GM23338 (cell line): Measurements from ENCODE around the gene SLC39A11. TPM values are rescaled to one million over a fixed set of nuclear protein-coding genes. Genes with fewer than 3 reads are reported as not detected.

Source experiments
- ATAC-seq: fragments of 200-7000 bp; cut with Tn5 transposase; 3 replicates; pipeline ENCODE4 v1.9.1; 2020
- DNase-seq: peaks from one replicate; pipeline ENCODE4 v3.0.0-alpha.2; 2015; ENCODE audit warnings: low spot score
- H2AFZ ChIP-seq: fragments of 200-600 bp; sonication (generic); 2 replicates; pipeline ENCODE4 v1.8.0; 2016; ENCODE audit warnings: antibody characterized with exemption, mild to moderate bottlenecking, moderate library complexity
- H3F3A ChIP-seq: fragments of 200-600 bp; sonication (generic); replicated peaks from 2 replicates; pipeline ENCODE4 v1.8.0; 2017; ENCODE audit warnings: antibody characterized with exemption, mixed run types, low read depth
- H3K27ac ChIP-seq: fragments of 200-600 bp; sonication (generic); 2 replicates; pipeline ENCODE4 v1.6.1; 2016; ENCODE audit warnings: low read depth
- H3K27me3 ChIP-seq: fragments of 200-600 bp; sonication (generic); 2 replicates; pipeline ENCODE4 v1.8.0; 2016; ENCODE audit warnings: mild to moderate bottlenecking, mixed run types, moderate library complexity; ENCODE audit not compliant: insufficient read depth
- H3K36me3 ChIP-seq: fragments of 200-600 bp; sonication (generic); 2 replicates; pipeline ENCODE4 v1.8.0; 2016; ENCODE audit warnings: mild to moderate bottlenecking; ENCODE audit not compliant: insufficient read depth
- H3K4me1 ChIP-seq: fragments of 200-600 bp; sonication (generic); 2 replicates; pipeline ENCODE4 v1.8.0; 2016; ENCODE audit warnings: mild to moderate bottlenecking, moderate library complexity; ENCODE audit not compliant: insufficient read depth
- H3K4me2 ChIP-seq: fragments of 200-600 bp; sonication (generic); 2 replicates; pipeline ENCODE4 v1.7.1; 2017; ENCODE audit warnings: mixed run types
- H3K4me3 ChIP-seq: fragments of 200-600 bp; sonication (generic); 2 replicates; pipeline ENCODE4 v1.6.1; 2016; ENCODE audit warnings: mixed run types
- H3K79me2 ChIP-seq: fragments of 200-600 bp; sonication (generic); replicated peaks from 2 replicates; pipeline ENCODE4 v1.8.0; 2017; ENCODE audit warnings: mild to moderate bottlenecking; ENCODE audit not compliant: insufficient read depth
- H3K9me2 ChIP-seq: fragments of 200-600 bp; sonication (generic); 2 replicates; pipeline ENCODE4 v1.8.0; 2017; ENCODE audit not compliant: insufficient read depth
- H4K20me1 ChIP-seq: fragments of 200-600 bp; sonication (generic); replicated peaks from 2 replicates; pipeline ENCODE4 v1.8.0; 2017; ENCODE audit warnings: mild to moderate bottlenecking; ENCODE audit not compliant: insufficient read depth
- H3K27ac Mint-ChIP-seq: 2 replicates; pipeline ENCODE4 v1.8.0; 2020; ENCODE audit warnings: inconsistent platforms, mild to moderate bottlenecking, moderate library complexity, mixed read lengths
- H3K27me3 Mint-ChIP-seq: 3 replicates; pipeline ENCODE4 v1.8.0; 2022; ENCODE audit warnings: low read depth, mild to moderate bottlenecking, moderate library complexity, mixed read lengths, inconsistent platforms; ENCODE audit not compliant: insufficient read depth, poor library complexity
- H3K36me3 Mint-ChIP-seq: 3 replicates; pipeline ENCODE4 v1.8.0; 2021; ENCODE audit warnings: low read depth, mild to moderate bottlenecking, inconsistent platforms, moderate library complexity, mixed read lengths
- H3K4me1 Mint-ChIP-seq: 3 replicates; pipeline ENCODE4 v1.8.0; 2020; ENCODE audit warnings: mild to moderate bottlenecking, inconsistent platforms, mixed read lengths
- H3K4me3 Mint-ChIP-seq: 3 replicates; pipeline ENCODE4 v1.8.0; 2021; ENCODE audit warnings: moderate library complexity, mild to moderate bottlenecking, inconsistent platforms, mixed read lengths
- H3K9me3 Mint-ChIP-seq: 3 replicates; pipeline ENCODE4 v1.8.0; 2020; ENCODE audit warnings: moderate library complexity, mild to moderate bottlenecking, inconsistent platforms, mixed read lengths
- CREB1 ChIP-seq: fragments of 250-450 bp; sonication (Bioruptor Pico); IDR thresholded peaks from 2 replicates; pipeline ENCODE4 v1.5.0; 2020; ENCODE audit warnings: low read depth, mild to moderate bottlenecking, moderate library complexity
- EZH2 ChIP-seq: fragments of 200-600 bp; sonication (generic); IDR thresholded peaks from one replicate; pipeline ENCODE4 v1.8.0; 2017; ENCODE audit warnings: antibody characterized with exemption, mild to moderate bottlenecking, low read depth; ENCODE audit not compliant: unreplicated experiment
- EZH2phosphoT487 ChIP-seq: fragments of 200-600 bp; sonication (generic); IDR thresholded peaks from one replicate; pipeline ENCODE4 v1.8.1; 2018; ENCODE audit warnings: antibody characterized with exemption; ENCODE audit not compliant: unreplicated experiment
- JUNB ChIP-seq: IDR thresholded peaks from one replicate; pipeline ENCODE4 v1.6.1; 2016; ENCODE audit warnings: antibody characterized with exemption; ENCODE audit not compliant: unreplicated experiment
- NANOG ChIP-seq: IDR thresholded peaks from 2 replicates; pipeline ENCODE4 v1.6.1; 2016; ENCODE audit warnings: antibody characterized with exemption, borderline replicate concordance
- POLR2AphosphoS5 ChIP-seq: IDR thresholded peaks from 2 replicates; pipeline ENCODE4 v1.6.1; 2016; ENCODE audit warnings: antibody characterized with exemption, low read depth
- STAT1 ChIP-seq: IDR thresholded peaks from one replicate; pipeline ENCODE4 v1.6.1; 2016; ENCODE audit warnings: antibody characterized with exemption; ENCODE audit not compliant: unreplicated experiment
- ZNF114 ChIP-seq: fragments of 250-450 bp; sonication (Bioruptor Pico); IDR thresholded peaks from 2 replicates; pipeline ENCODE4 v1.5.0; 2020; ENCODE audit warnings: mild to moderate bottlenecking, moderate library complexity
- ZNF331 ChIP-seq: fragments of 250-450 bp; sonication (Bioruptor Pico); IDR thresholded peaks from 2 replicates; pipeline ENCODE4 v1.5.0; 2020; ENCODE audit warnings: low read depth, mild to moderate bottlenecking, moderate library complexity
- polyA plus RNA-seq: library from polyadenylated mRNA; unstranded; fragments of >200 nt; fragmentation: Nextera tagmentation; extraction: Ambion mirVana; gene quantifications from 2 replicates; pipeline ENCODE4 v1.2.1, GENCODE V29; 2016
- total RNA-seq: library from RNA; depleted of rRNA; stranded (reverse); fragments of >200 nt; shearing (Covaris generic); gene quantifications from 2 replicates; pipeline ENCODE4 v1.2.3, GENCODE V29; 2014
- TF ChIP-seq, protein P1 (sequence below): IDR thresholded peaks from 2 replicates; pipeline ENCODE4 v1.6.1; 2016; ENCODE audit warnings: antibody characterized with exemption
- TF ChIP-seq, protein P2 (sequence below), 2 experiments: fragments of 200-600 bp in 1 of 2; sonication (generic) in 1 of 2; conservative IDR thresholded peaks; 2 replicates each; pipeline versions ENCODE4 v1.5.1 to v1.6.1; 2016 to 2017; ENCODE audit warnings: antibody characterized with exemption in 2 of 2, low read depth in 2 of 2, mild to moderate bottlenecking in 2 of 2, moderate library complexity in 1 of 2
- TF ChIP-seq, protein P3 (sequence below): fragments of 250-450 bp; sonication (Bioruptor Pico); IDR thresholded peaks from 2 replicates; pipeline ENCODE4 v1.5.0; 2020; ENCODE audit warnings: mild to moderate bottlenecking, moderate library complexity
- TF ChIP-seq, protein P4 (sequence below): IDR thresholded peaks from one replicate; pipeline ENCODE4 v1.6.1; 2018; ENCODE audit warnings: antibody characterized with exemption; ENCODE audit not compliant: unreplicated experiment

Gene SLC39A11
- total and polyA plus RNA-seq, 2 experiments from 2014 or later = 10.8 to 18.1 TPM

DNA sequence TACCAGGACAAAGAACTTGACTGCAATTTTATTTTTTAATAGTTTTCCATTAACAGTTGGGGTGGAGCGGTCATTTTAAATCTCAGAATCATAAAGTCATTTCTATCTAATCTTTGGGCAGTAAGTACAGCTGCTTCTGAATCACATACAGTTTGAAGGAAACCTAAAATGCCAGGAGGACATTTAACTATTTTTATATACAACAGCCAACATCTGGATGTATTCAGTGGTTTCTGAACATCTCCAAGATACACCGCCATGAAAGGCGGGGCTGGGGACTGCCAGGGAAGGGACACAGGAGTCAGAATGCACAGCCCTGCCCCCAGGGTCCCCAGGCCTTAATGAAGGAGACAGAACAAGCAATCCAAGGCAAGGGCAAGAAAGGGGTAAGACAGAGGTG is 392.3 kb downstream of the SLC39A11 start:
- Mint-ChIP-seq H3K9me3 (peaks cover 3% of the 10 kb centered on the region; the same call in 1 of the 3 replicates), H3K4me3 (no peak overlapping the region), H3K36me3 (no peaks in the 10 kb centered on the region), H3K4me1 (no peaks in the 10 kb centered on the region), H3K27me3 (no peaks in the 10 kb centered on the region), H3K27ac (no peak overlapping the region)
- no peaks in the 10 kb centered on the region for H3K4me1 ChIP-seq
- TF ChIP-seq CREB1 (CRISPR knock-in tag) (no peak), JUNB (no peak), NANOG (no peak), ZNF114 (CRISPR knock-in tag) (no peak), POLR2AphosphoS5 (no peak), ZNF331 (no peak), STAT1 (no peak), EZH2phosphoT487 (no peak), EZH2 (no peak)
- TF ChIP-seq, protein P1, sequence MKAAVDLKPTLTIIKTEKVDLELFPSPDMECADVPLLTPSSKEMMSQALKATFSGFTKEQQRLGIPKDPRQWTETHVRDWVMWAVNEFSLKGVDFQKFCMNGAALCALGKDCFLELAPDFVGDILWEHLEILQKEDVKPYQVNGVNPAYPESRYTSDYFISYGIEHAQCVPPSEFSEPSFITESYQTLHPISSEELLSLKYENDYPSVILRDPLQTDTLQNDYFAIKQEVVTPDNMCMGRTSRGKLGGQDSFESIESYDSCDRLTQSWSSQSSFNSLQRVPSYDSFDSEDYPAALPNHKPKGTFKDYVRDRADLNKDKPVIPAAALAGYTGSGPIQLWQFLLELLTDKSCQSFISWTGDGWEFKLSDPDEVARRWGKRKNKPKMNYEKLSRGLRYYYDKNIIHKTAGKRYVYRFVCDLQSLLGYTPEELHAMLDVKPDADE = no peak
- TF ChIP-seq, protein P2, sequence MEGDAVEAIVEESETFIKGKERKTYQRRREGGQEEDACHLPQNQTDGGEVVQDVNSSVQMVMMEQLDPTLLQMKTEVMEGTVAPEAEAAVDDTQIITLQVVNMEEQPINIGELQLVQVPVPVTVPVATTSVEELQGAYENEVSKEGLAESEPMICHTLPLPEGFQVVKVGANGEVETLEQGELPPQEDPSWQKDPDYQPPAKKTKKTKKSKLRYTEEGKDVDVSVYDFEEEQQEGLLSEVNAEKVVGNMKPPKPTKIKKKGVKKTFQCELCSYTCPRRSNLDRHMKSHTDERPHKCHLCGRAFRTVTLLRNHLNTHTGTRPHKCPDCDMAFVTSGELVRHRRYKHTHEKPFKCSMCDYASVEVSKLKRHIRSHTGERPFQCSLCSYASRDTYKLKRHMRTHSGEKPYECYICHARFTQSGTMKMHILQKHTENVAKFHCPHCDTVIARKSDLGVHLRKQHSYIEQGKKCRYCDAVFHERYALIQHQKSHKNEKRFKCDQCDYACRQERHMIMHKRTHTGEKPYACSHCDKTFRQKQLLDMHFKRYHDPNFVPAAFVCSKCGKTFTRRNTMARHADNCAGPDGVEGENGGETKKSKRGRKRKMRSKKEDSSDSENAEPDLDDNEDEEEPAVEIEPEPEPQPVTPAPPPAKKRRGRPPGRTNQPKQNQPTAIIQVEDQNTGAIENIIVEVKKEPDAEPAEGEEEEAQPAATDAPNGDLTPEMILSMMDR (conservative IDR thresholded peaks at IDR 0.05; ENCODE audit: low read depth in 2 of 2) = no peak
- TF ChIP-seq, protein P3, sequence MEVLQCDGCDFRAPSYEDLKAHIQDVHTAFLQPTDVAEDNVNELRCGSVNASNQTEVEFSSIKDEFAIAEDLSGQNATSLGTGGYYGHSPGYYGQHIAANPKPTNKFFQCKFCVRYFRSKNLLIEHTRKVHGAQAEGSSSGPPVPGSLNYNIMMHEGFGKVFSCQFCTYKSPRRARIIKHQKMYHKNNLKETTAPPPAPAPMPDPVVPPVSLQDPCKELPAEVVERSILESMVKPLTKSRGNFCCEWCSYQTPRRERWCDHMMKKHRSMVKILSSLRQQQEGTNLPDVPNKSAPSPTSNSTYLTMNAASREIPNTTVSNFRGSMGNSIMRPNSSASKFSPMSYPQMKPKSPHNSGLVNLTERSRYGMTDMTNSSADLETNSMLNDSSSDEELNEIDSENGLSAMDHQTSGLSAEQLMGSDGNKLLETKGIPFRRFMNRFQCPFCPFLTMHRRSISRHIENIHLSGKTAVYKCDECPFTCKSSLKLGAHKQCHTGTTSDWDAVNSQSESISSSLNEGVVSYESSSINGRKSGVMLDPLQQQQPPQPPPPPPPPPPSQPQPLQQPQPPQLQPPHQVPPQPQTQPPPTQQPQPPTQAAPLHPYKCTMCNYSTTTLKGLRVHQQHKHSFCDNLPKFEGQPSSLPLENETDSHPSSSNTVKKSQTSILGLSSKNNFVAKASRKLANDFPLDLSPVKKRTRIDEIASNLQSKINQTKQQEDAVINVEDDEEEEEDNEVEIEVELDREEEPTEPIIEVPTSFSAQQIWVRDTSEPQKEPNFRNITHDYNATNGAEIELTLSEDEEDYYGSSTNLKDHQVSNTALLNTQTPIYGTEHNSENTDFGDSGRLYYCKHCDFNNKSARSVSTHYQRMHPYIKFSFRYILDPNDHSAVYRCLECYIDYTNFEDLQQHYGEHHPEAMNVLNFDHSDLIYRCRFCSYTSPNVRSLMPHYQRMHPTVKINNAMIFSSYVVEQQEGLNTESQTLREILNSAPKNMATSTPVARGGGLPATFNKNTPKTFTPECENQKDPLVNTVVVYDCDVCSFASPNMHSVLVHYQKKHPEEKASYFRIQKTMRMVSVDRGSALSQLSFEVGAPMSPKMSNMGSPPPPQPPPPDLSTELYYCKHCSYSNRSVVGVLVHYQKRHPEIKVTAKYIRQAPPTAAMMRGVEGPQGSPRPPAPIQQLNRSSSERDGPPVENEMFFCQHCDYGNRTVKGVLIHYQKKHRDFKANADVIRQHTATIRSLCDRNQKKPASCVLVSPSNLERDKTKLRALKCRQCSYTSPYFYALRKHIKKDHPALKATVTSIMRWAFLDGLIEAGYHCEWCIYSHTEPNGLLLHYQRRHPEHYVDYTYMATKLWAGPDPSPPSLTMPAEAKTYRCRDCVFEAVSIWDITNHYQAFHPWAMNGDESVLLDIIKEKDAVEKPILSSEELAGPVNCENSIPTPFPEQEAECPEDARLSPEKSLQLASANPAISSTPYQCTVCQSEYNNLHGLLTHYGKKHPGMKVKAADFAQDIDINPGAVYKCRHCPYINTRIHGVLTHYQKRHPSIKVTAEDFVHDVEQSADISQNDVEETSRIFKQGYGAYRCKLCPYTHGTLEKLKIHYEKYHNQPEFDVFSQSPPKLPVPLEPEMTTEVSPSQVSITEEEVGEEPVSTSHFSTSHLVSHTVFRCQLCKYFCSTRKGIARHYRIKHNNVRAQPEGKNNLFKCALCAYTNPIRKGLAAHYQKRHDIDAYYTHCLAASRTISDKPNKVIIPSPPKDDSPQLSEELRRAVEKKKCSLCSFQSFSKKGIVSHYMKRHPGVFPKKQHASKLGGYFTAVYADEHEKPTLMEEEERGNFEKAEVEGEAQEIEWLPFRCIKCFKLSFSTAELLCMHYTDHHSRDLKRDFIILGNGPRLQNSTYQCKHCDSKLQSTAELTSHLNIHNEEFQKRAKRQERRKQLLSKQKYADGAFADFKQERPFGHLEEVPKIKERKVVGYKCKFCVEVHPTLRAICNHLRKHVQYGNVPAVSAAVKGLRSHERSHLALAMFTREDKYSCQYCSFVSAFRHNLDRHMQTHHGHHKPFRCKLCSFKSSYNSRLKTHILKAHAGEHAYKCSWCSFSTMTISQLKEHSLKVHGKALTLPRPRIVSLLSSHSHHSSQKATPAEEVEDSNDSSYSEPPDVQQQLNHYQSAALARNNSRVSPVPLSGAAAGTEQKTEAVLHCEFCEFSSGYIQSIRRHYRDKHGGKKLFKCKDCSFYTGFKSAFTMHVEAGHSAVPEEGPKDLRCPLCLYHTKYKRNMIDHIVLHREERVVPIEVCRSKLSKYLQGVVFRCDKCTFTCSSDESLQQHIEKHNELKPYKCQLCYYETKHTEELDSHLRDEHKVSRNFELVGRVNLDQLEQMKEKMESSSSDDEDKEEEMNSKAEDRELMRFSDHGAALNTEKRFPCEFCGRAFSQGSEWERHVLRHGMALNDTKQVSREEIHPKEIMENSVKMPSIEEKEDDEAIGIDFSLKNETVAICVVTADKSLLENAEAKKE (CRISPR knock-in tag) = no peak
- TF ChIP-seq, protein P4, sequence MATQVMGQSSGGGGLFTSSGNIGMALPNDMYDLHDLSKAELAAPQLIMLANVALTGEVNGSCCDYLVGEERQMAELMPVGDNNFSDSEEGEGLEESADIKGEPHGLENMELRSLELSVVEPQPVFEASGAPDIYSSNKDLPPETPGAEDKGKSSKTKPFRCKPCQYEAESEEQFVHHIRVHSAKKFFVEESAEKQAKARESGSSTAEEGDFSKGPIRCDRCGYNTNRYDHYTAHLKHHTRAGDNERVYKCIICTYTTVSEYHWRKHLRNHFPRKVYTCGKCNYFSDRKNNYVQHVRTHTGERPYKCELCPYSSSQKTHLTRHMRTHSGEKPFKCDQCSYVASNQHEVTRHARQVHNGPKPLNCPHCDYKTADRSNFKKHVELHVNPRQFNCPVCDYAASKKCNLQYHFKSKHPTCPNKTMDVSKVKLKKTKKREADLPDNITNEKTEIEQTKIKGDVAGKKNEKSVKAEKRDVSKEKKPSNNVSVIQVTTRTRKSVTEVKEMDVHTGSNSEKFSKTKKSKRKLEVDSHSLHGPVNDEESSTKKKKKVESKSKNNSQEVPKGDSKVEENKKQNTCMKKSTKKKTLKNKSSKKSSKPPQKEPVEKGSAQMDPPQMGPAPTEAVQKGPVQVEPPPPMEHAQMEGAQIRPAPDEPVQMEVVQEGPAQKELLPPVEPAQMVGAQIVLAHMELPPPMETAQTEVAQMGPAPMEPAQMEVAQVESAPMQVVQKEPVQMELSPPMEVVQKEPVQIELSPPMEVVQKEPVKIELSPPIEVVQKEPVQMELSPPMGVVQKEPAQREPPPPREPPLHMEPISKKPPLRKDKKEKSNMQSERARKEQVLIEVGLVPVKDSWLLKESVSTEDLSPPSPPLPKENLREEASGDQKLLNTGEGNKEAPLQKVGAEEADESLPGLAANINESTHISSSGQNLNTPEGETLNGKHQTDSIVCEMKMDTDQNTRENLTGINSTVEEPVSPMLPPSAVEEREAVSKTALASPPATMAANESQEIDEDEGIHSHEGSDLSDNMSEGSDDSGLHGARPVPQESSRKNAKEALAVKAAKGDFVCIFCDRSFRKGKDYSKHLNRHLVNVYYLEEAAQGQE = no peak
- H3K36me3 ChIP-seq = no peaks in the 10 kb centered on the region
- H3K27me3 ChIP-seq = no peaks in the 10 kb centered on the region
- H4K20me1 ChIP-seq = no peaks in the 10 kb centered on the region
- no peak for ATAC-seq
- no peaks in the 10 kb centered on the region for H3K79me2 ChIP-seq
- H3K9me2 ChIP-seq = peaks cover 1% of the 10 kb centered on the region; the same call in 1 of the 2 replicates
- no peaks in the 10 kb centered on the region for H3F3A ChIP-seq
- no peak overlapping the region for H3K27ac ChIP-seq
- no peak for DNase-seq
- no peak overlapping the region for H2AFZ ChIP-seq
- no peak overlapping the region for H3K4me2 ChIP-seq
- no peak overlapping the region for H3K4me3 ChIP-seq
